Testis (tissue), 2 donors: ENCODE measurements around the gene ST6GAL1.

Source experiments
- CTCF ChIP-seq, 3 experiments: fragments of 450-650 bp in 2 of 3; fragments of 200-600 bp in 1 of 3; sonication (generic) in 1 of 3; IDR thresholded peaks; one replicate each; pipeline ENCODE4 v1.5.1; 2016 to 2019; ENCODE audit warnings: antibody characterized with exemption in 3 of 3, mild to moderate bottlenecking in 2 of 3, moderate library complexity in 1 of 3
- POLR2A ChIP-seq: fragments of 450-650 bp; IDR thresholded peaks from one replicate; pipeline ENCODE4 v1.6.1; 2017; ENCODE audit warnings: antibody characterized with exemption, mild to moderate bottlenecking, moderate library complexity

- TF ChIP-seq POLR2A = no peak
- no peak for TF ChIP-seq CTCF (IDR thresholded peaks at IDR 0.05)
Observed at GRCh38 chr3:187025656-187026316, 95.5 kb downstream of the ST6GAL1 start.
